GM12892 (cell line): ENCODE results near the gene MIA3.

Experiments used
- POLR2A ChIP-seq: IDR thresholded peaks from 2 replicates; pipeline ENCODE4 v1.6.1; 2011; ENCODE audit warnings: low read depth, low read length, control low read depth
- POLR2AphosphoS5 ChIP-seq: IDR thresholded peaks from 2 replicates; pipeline ENCODE4 v1.6.1; 2011; ENCODE audit warnings: low read depth, low read length, control low read depth
- TAF1 ChIP-seq: IDR thresholded peaks from 2 replicates; pipeline ENCODE4 v1.6.1; 2011; ENCODE audit warnings: low read depth, mild to moderate bottlenecking, control low read depth, low read length, borderline replicate concordance

DNA sequence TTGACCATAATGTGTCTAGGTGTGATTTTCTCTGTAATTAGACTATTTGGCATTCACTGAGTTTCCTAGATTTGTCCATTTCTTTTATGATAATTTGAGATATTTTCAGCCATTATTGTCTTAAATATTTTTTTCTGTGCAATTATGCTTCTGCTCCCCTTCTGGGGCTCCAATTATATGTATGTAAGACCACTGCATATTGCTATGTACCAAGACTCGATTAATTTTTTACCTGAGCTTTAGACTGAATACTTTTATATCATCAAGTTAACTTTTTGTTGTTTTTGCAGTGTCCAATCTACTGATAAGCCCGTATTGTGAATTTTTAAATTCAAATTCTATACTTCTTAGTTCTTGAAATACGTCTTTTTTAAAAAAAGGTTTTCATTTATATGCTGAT is 23.1 kb upstream of the MIA3 start:
- TF ChIP-seq POLR2AphosphoS5: no peak
- TF ChIP-seq POLR2A: no peak
- TF ChIP-seq TAF1: no peak
